ENCODE results near the gene RELN. TPM values are rescaled to one million over a fixed set of nuclear protein-coding genes. Genes with fewer than 3 reads are reported as not detected.

RELN gene
- total RNA-seq, 1 experiment from 2014 or later = 0.48 TPM

DNA sequence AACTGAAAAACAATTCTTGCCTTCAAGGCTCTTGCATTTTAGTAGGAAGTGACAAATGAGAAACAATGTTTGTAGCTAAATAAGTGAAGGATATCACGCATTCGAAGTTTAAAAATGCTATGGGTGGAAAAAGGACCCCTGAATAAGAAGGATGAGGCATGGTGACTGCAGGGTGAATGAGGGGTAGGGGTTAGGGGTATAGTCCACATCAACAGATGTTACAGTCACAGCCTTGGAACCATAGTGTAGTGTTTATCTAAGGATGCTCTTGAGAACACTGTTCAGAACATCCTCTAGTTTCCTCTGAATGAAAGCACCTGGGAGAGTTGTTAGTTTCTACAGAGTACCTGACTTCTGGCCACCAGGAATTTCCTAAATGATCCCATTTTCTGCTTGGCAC is 157.0 kb downstream of the RELN start:
- no TSS peak for BruUV-seq (replicated peaks)
- H3K4me2 ChIP-seq = no peak overlapping the region
- H3K4me1 ChIP-seq (replicated peaks; ENCODE audit: insufficient read depth) = no peaks in the 10 kb centered on the region
- H2AFZ ChIP-seq = no peak overlapping the region
- no peaks in the 10 kb centered on the region; the same call in 1 of the 2 replicates for H4K20me1 ChIP-seq (ENCODE audit: insufficient read depth)
- TF ChIP-seq CTCF (conservative IDR thresholded peaks at IDR 0.05) = no peak
- TF ChIP-seq EZH2 (IDR thresholded peaks at IDR 0.05; ENCODE audit: low read depth) = no peak
- ChIA-PET CTCF (no interaction called here), POLR2A (ENCODE audit: unreplicated experiment) (no interaction called here)
- intact Hi-C loops (cut with micrococcal nuclease; ENCODE audit: unreplicated experiment) = no loop called here
- H3K36me3 ChIP-seq (ENCODE audit: low read depth) = no peaks in the 10 kb centered on the region
- no peaks in the 10 kb centered on the region for H3K9me2 ChIP-seq (ENCODE audit: insufficient read depth)
- H3K9me3 ChIP-seq (ENCODE audit: insufficient read depth, low read depth) = no peaks in the 10 kb centered on the region
- H3K27me3 ChIP-seq (ENCODE audit: insufficient read depth, low read depth) = no peaks in the 10 kb centered on the region
- H3K27ac ChIP-seq = no peak overlapping the region
- no peaks in the 10 kb centered on the region for H3F3A ChIP-seq (ENCODE audit: insufficient read depth, low read depth)
- H3K4me3 ChIP-seq = no peak overlapping the region
- H3K79me2 ChIP-seq (ENCODE audit: low read depth) = no peaks in the 10 kb centered on the region
- no peak for DNase-seq

GRCh38 chr7:103824251-103824650 is 165.2 kb downstream of the RELN start:
- no peak for DNase-seq
- H3F3A ChIP-seq (ENCODE audit: insufficient read depth, low read depth) = no peaks in the 10 kb centered on the region
- H3K4me2 ChIP-seq = no peak overlapping the region
- intact Hi-C loops (cut with micrococcal nuclease; ENCODE audit: unreplicated experiment) = no loop called here
- no peaks in the 10 kb centered on the region for H3K79me2 ChIP-seq (ENCODE audit: low read depth)
- H4K20me1 ChIP-seq (ENCODE audit: insufficient read depth) = no peaks in the 10 kb centered on the region; the same call in 1 of the 2 replicates
- no peaks in the 10 kb centered on the region for H3K4me1 ChIP-seq (replicated peaks; ENCODE audit: insufficient read depth)
- H3K9me3 ChIP-seq (ENCODE audit: insufficient read depth, low read depth) = no peaks in the 10 kb centered on the region
- H3K9me2 ChIP-seq (ENCODE audit: insufficient read depth) = no peaks in the 10 kb centered on the region
- H3K27ac ChIP-seq = no peak overlapping the region
- ChIA-PET POLR2A (ENCODE audit: unreplicated experiment) (no interaction called here), CTCF (no interaction called here)
- TF ChIP-seq CTCF (conservative IDR thresholded peaks at IDR 0.05) = no peak
- no peak for TF ChIP-seq EZH2 (IDR thresholded peaks at IDR 0.05; ENCODE audit: low read depth)
- no peak overlapping the region for H2AFZ ChIP-seq
- no peak overlapping the region for H3K4me3 ChIP-seq
- H3K27me3 ChIP-seq (ENCODE audit: insufficient read depth, low read depth) = no peaks in the 10 kb centered on the region
- no TSS peak for BruUV-seq (replicated peaks)
- no peaks in the 10 kb centered on the region for H3K36me3 ChIP-seq (ENCODE audit: low read depth)

GRCh38 chr7:103823084-103823483 is 166.4 kb downstream of the RELN start:
- Histone ChIP-seq H3K4me1 (replicated peaks; ENCODE audit: insufficient read depth) (no peaks in the 10 kb centered on the region), H3K27me3 (ENCODE audit: insufficient read depth, low read depth) (no peaks in the 10 kb centered on the region), H4K20me1 (ENCODE audit: insufficient read depth) (no peaks in the 10 kb centered on the region; the same call in 1 of the 2 replicates), H3K4me3 (no peak overlapping the region), H3K4me2 (no peak overlapping the region), H3K79me2 (ENCODE audit: low read depth) (no peaks in the 10 kb centered on the region), H3K27ac (no peak overlapping the region), H2AFZ (no peak overlapping the region), H3K36me3 (ENCODE audit: low read depth) (no peaks in the 10 kb centered on the region), H3F3A (ENCODE audit: insufficient read depth, low read depth) (no peaks in the 10 kb centered on the region), H3K9me3 (ENCODE audit: insufficient read depth, low read depth) (no peaks in the 10 kb centered on the region), H3K9me2 (ENCODE audit: insufficient read depth) (no peaks in the 10 kb centered on the region)
- no peak for TF ChIP-seq CTCF (conservative IDR thresholded peaks at IDR 0.05)
- TF ChIP-seq EZH2 (IDR thresholded peaks at IDR 0.05; ENCODE audit: low read depth) = no peak
- DNase-seq = no peak
- ChIA-PET CTCF (no interaction called here), POLR2A (ENCODE audit: unreplicated experiment) (no interaction called here)
- intact Hi-C loops (cut with micrococcal nuclease; ENCODE audit: unreplicated experiment) = no loop called here
- no TSS peak for BruUV-seq (replicated peaks)
